GM21390 (cell line): ENCODE measurements around the gene SLC48A1.

ENCODE experiments used
- ATAC-seq: cut with Tn5 transposase; IDR thresholded peaks from one replicate; pipeline ENCODE4 v1.9.1; 2021; ENCODE audit not compliant: unreplicated experiment

Gene SLC48A1

GRCh38 chr12:47744005-47744651 is 28.9 kb upstream of the SLC48A1 start:
- ATAC-seq: no peak

- no peak for ATAC-seq
Measured at GRCh38 chr12:47744778-47745436, 28.1 kb upstream of the SLC48A1 start.

- ATAC-seq: no peak
Measured at GRCh38 chr12:47745485-47746041, 27.5 kb upstream of the SLC48A1 start.

- no peak for ATAC-seq
Measured at GRCh38 chr12:47746073-47746472, 27.0 kb upstream of the SLC48A1 start.

GRCh38 chr12:47746523-47746922 is 26.5 kb upstream of the SLC48A1 start:
- ATAC-seq: no peak

GRCh38 chr12:47747126-47747525 is 25.9 kb upstream of the SLC48A1 start:
- no peak for ATAC-seq

- ATAC-seq: no peak
Measured at GRCh38 chr12:47747596-47748506, 25.2 kb upstream of the SLC48A1 start.

- ATAC-seq: no peak
Measured at GRCh38 chr12:47748507-47748828, 24.6 kb upstream of the SLC48A1 start.

GRCh38 chr12:47748899-47749298 is 24.1 kb upstream of the SLC48A1 start:
- no peak for ATAC-seq

GRCh38 chr12:47750229-47750798 is 22.7 kb upstream of the SLC48A1 start:
- no peak for ATAC-seq

GRCh38 chr12:47750916-47751470 is 22.0 kb upstream of the SLC48A1 start:
- no peak for ATAC-seq

GRCh38 chr12:47751561-47751960 is 21.5 kb upstream of the SLC48A1 start:
- ATAC-seq: no peak

GRCh38 chr12:47752121-47752520 is 20.9 kb upstream of the SLC48A1 start:
- no peak for ATAC-seq

GRCh38 chr12:47752552-47752951 is 20.5 kb upstream of the SLC48A1 start:
- no peak for ATAC-seq

GRCh38 chr12:47753021-47754001 is 19.7 kb upstream of the SLC48A1 start:
- no peak for ATAC-seq

GRCh38 chr12:47754126-47754525 is 18.9 kb upstream of the SLC48A1 start:
- no peak for ATAC-seq

- peak; percentile 12 for ATAC-seq
Measured at GRCh38 chr12:47754881-47755280, 18.2 kb upstream of the SLC48A1 start.

GRCh38 chr12:47755655-47756562 is 17.1 kb upstream of the SLC48A1 start:
- peak; percentile 60 for ATAC-seq

- ATAC-seq: no peak
Measured at GRCh38 chr12:47757364-47757839, 15.6 kb upstream of the SLC48A1 start.
